ENCODE measurements around the gene AKAP13. TPM values are rescaled to one million over a fixed set of nuclear protein-coding genes. Genes with fewer than 3 reads are reported as not detected.

AKAP13 gene
- total RNA-seq, 3 donors from 2014 or later: 67.4 to 78.8 (median 77.0) TPM

- no peak for DNase-seq
- Mint-ChIP-seq H3K27me3 (ENCODE audit: low read depth) (no peaks in the 10 kb centered on the region), H3K36me3 (ENCODE audit: insufficient read depth) (peaks cover 7% of the 10 kb centered on the region), H3K4me1 (ENCODE audit: low read depth) (peaks cover 2% of the 10 kb centered on the region), H3K4me3 (no peak overlapping the region), H3K9me3 (no peaks in the 10 kb centered on the region)
- ATAC-seq: no peak
Measured at GRCh38 chr15:85766001-85766831, 385.8 kb downstream of the AKAP13 start.

- Mint-ChIP-seq H3K4me3 (no peak overlapping the region), H3K4me1 (ENCODE audit: low read depth) (peaks cover 2% of the 10 kb centered on the region), H3K36me3 (ENCODE audit: insufficient read depth) (peaks cover 7% of the 10 kb centered on the region), H3K9me3 (no peaks in the 10 kb centered on the region), H3K27me3 (ENCODE audit: low read depth) (no peaks in the 10 kb centered on the region)
- DNase-seq: no peak
- ATAC-seq: no peak
Measured at GRCh38 chr15:85767785-85768529, 387.6 kb downstream of the AKAP13 start.

- DNase-seq (no peak), ATAC-seq (no peak)
- peaks cover 2% of the 10 kb centered on the region for H3K4me1 Mint-ChIP-seq (ENCODE audit: low read depth)
- H3K36me3 Mint-ChIP-seq (ENCODE audit: insufficient read depth): peaks cover 7% of the 10 kb centered on the region
- H3K9me3 Mint-ChIP-seq: no peaks in the 10 kb centered on the region
- H3K27me3 Mint-ChIP-seq (ENCODE audit: low read depth): no peaks in the 10 kb centered on the region
- no peak overlapping the region for H3K4me3 Mint-ChIP-seq
Measured at GRCh38 chr15:85768595-85769168, 388.3 kb downstream of the AKAP13 start.

GRCh38 chr15:85769182-85769900, 388.9 kb downstream of the AKAP13 start:
- Mint-ChIP-seq H3K4me3 (no peak overlapping the region), H3K36me3 (ENCODE audit: insufficient read depth) (peaks cover 7% of the 10 kb centered on the region), H3K27me3 (ENCODE audit: low read depth) (no peaks in the 10 kb centered on the region), H3K4me1 (ENCODE audit: low read depth) (no peaks in the 10 kb centered on the region), H3K9me3 (no peaks in the 10 kb centered on the region)
- DNase-seq (no peak), ATAC-seq (no peak)

GRCh38 chr15:85770096-85771041, 390.0 kb downstream of the AKAP13 start:
- DNase-seq (no peak), ATAC-seq (no peak)
- Mint-ChIP-seq H3K27me3 (ENCODE audit: low read depth) (no peaks in the 10 kb centered on the region), H3K36me3 (ENCODE audit: insufficient read depth) (peaks cover 7% of the 10 kb centered on the region), H3K4me1 (ENCODE audit: low read depth) (peaks cover under 1% of the 10 kb centered on the region), H3K4me3 (no peak overlapping the region), H3K9me3 (no peaks in the 10 kb centered on the region)

GRCh38 chr15:85771271-85771670, 390.9 kb downstream of the AKAP13 start:
- ATAC-seq (no peak), DNase-seq (no peak)
- peaks cover 7% of the 10 kb centered on the region for H3K36me3 Mint-ChIP-seq (ENCODE audit: insufficient read depth)
- no peak overlapping the region for H3K4me3 Mint-ChIP-seq
- peaks cover 2% of the 10 kb centered on the region for H3K4me1 Mint-ChIP-seq (ENCODE audit: low read depth)
- no peaks in the 10 kb centered on the region for H3K27me3 Mint-ChIP-seq (ENCODE audit: low read depth)
- H3K9me3 Mint-ChIP-seq: no peaks in the 10 kb centered on the region

GRCh38 chr15:85771781-85772445, 391.5 kb downstream of the AKAP13 start:
- H3K4me1 Mint-ChIP-seq (ENCODE audit: low read depth): peaks cover 2% of the 10 kb centered on the region
- no peak for DNase-seq
- H3K36me3 Mint-ChIP-seq (ENCODE audit: insufficient read depth): peaks cover 5% of the 10 kb centered on the region
- ATAC-seq: no peak
- H3K9me3 Mint-ChIP-seq: no peaks in the 10 kb centered on the region
- no peaks in the 10 kb centered on the region for H3K27me3 Mint-ChIP-seq (ENCODE audit: low read depth)
- no peak overlapping the region for H3K4me3 Mint-ChIP-seq

GRCh38 chr15:85772668-85773067, 392.3 kb downstream of the AKAP13 start:
- no peaks in the 10 kb centered on the region for H3K9me3 Mint-ChIP-seq
- H3K36me3 Mint-ChIP-seq (ENCODE audit: insufficient read depth): peaks cover 5% of the 10 kb centered on the region
- ATAC-seq (no peak), DNase-seq (no peak)
- no peak overlapping the region for H3K4me3 Mint-ChIP-seq
- H3K27me3 Mint-ChIP-seq (ENCODE audit: low read depth): no peaks in the 10 kb centered on the region
- H3K4me1 Mint-ChIP-seq (ENCODE audit: low read depth): peaks cover 2% of the 10 kb centered on the region

GRCh38 chr15:85773249-85773648, 392.8 kb downstream of the AKAP13 start:
- H3K9me3 Mint-ChIP-seq: no peaks in the 10 kb centered on the region
- ATAC-seq: no peak
- peaks cover 4% of the 10 kb centered on the region for H3K36me3 Mint-ChIP-seq (ENCODE audit: insufficient read depth)
- H3K4me3 Mint-ChIP-seq: no peak overlapping the region
- no peaks in the 10 kb centered on the region for H3K27me3 Mint-ChIP-seq (ENCODE audit: low read depth)
- peaks cover 5% of the 10 kb centered on the region for H3K4me1 Mint-ChIP-seq (ENCODE audit: low read depth)
- DNase-seq: no peak

- no peak for ATAC-seq
- H3K4me3 Mint-ChIP-seq: no peak overlapping the region
- peaks cover 5% of the 10 kb centered on the region for H3K4me1 Mint-ChIP-seq (ENCODE audit: low read depth)
- H3K27me3 Mint-ChIP-seq (ENCODE audit: low read depth): no peaks in the 10 kb centered on the region
- H3K36me3 Mint-ChIP-seq (ENCODE audit: insufficient read depth): no peaks in the 10 kb centered on the region
- no peaks in the 10 kb centered on the region for H3K9me3 Mint-ChIP-seq
- no peak for DNase-seq
Measured at GRCh38 chr15:85773970-85774369, 393.6 kb downstream of the AKAP13 start.

- H3K36me3 Mint-ChIP-seq (ENCODE audit: insufficient read depth): peaks cover 4% of the 10 kb centered on the region
- ATAC-seq (no peak), DNase-seq (no peak)
- H3K4me1 Mint-ChIP-seq (ENCODE audit: low read depth): peaks cover 17% of the 10 kb centered on the region
- no peaks in the 10 kb centered on the region for H3K27me3 Mint-ChIP-seq (ENCODE audit: low read depth)
- H3K4me3 Mint-ChIP-seq: no peak overlapping the region
- H3K9me3 Mint-ChIP-seq: no peaks in the 10 kb centered on the region
Measured at GRCh38 chr15:85777250-85778106, 397.1 kb downstream of the AKAP13 start.

GRCh38 chr15:85778107-85778776, 397.8 kb downstream of the AKAP13 start:
- Mint-ChIP-seq H3K27me3 (ENCODE audit: low read depth) (no peaks in the 10 kb centered on the region), H3K36me3 (ENCODE audit: insufficient read depth) (peaks cover 4% of the 10 kb centered on the region)
- ATAC-seq: no peak

More at GRCh38 chr15:85778107-85778776, 397.8 kb downstream of the AKAP13 start:
- DNase-seq: no peak
- H3K9me3 Mint-ChIP-seq: no peaks in the 10 kb centered on the region
- H3K4me1 Mint-ChIP-seq (ENCODE audit: low read depth): peaks cover 18% of the 10 kb centered on the region
- H3K4me3 Mint-ChIP-seq: no peak overlapping the region

Data from activated T-cell treated with anti-CD3 and anti-CD28 coated beads, Interleukin-2, amount 50 U/mL, for 4 hours (primary cell).